GM04503 (cell line): ENCODE data around the gene NCAM1.

Source experiments
- DNase-seq: peaks from one replicate; pipeline ENCODE4 v3.0.0-alpha.2; 2012; ENCODE audit warnings: low read depth

Gene NCAM1

DNA sequence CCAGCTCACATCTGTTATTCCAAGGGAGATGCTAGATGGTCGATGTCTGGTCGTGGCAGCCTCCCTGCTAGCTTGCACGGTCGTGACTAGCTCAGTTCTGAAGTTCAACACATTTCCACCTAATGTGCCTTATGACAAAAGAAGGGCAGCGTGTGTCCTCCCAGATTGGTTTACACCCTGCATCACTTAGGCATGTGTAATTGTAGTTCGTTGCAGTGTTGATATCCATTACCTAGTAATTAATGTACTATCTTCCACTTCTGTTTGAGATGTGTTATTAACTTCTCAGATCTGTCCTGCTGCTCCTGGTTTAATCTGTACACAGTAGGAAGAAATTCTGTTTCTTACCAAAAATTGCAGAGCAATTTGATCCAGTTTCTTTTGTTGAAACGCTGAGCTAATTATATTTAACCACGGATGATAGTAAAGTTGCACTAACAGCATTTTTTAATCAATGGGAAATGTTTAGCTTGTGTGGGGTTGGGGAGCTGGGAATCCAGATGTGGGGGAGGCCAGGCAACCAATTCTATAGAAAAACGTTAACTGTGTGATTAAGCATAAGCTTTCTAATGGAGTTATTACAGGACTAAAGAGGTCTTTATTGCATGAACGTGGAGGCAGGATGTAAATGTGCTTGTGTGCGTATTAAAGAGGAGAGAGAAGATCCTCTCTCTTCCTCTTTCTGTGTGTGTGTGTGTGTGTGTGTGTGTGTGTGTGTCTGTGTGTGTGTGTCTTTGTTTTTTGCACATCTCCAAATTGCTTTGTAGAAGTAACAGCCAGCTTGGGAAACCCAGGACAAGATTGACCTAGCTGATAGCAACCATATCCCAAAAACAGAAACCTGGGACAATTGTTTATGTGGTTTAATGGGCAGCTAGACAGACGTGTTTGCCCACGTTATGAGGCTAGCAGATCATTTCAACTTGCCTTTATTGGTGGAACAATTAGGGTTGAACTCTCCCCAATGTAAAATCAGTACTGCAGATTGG lies 207.4 kb downstream of the NCAM1 start:
- DNase-seq, result no peak

DNA sequence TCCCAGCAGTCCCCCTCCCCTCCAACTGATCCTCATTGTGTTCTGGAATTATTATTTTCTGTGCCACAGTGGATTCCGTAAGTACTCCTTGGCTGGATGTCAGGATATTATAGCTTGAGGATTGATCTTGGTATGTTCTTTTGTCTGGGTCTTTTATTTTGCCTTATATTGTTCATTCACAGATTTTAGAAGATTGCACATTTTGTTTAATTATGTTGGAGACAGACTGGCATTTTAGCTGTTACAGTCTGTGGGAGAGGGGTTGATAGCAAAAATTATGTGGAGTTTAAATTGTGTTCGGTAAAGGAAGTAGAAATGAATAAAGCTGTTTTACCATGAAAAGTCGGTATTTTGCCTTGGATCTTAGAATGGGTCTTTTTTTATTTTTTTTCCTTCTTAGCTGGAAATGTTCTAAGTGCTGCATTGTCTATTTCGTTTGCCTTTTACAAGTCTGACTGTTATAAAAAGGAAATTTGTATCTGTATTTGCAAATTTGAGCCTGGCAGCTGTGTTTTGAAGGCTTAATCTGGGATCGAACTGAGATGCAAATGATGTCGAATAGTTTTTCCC lies 211.2 kb downstream of the NCAM1 start:
- DNase-seq, result no peak

DNA sequence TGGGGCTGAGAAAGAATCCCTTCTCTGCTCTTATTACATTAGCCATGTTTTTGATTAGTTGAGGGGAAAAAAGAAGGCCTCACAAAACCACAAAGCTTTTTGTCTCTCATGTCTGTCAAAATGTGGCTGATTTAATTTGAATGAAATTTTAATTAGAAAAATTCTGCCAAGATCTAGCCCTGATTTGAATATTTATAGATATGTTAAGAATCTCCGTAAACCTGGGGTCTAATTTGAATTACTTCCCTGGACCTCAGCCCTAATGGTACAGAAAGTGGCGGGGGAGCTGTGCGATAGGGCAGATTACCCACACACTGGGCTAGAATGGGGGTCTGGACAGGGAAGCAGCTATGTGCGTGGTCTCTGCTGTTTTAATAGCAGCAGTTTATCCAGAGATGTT lies 211.9 kb downstream of the NCAM1 start:
- no peak for DNase-seq

DNA sequence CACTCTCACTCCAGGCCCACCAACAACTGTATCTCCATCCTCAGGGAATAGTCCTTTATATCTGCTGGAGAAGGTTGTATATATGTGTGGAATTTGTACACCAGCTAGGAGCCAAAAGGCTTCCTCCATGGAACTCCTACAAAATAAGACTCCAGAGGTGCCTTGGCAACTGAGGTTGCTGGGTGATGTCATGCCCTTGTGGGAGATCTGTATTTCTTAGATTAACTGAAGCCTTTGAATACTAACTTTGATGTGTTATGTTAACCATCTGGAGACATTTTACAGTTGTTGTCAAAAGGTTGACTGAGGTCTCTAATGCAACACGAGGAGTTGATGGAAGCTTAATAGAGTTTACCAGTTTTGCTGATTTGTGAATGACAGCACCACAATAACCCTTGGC lies 213.7 kb downstream of the NCAM1 start:
- no peak for DNase-seq

DNA sequence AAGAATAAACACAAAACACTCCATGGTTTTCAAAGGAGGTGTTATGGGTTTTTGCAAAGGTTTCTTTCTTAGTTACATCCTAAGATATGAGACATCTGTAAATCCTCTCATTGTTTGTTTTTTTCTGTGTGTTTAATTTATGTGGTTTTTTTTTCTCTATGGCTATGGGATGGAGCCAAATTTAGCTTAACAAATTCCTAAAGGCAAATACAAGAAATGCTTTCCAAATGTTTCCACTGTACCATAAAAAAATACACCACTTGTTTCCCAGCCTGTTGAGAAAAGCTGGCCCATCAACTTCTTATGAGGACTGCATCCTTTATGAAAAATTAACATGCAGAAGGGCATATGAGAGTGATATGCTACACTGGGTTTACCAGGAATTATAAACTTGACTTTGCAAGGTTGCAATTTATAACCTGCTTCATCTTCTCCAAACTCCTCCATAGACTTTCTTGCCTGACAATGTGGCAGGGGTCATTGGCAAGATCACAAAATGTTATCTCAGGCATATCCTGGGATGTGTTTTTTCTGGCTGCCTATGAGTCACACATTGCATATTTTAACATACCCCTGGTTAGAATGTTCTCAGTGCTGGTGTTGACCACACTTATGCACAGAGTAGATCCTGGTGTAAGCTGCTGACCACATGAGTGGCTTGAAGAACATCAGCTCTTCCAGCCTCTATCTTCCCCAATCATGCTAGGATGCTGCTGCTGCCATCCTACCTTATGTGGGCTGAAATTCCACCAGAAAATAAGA lies 215.6 kb downstream of the NCAM1 start:
- no peak for DNase-seq

DNA sequence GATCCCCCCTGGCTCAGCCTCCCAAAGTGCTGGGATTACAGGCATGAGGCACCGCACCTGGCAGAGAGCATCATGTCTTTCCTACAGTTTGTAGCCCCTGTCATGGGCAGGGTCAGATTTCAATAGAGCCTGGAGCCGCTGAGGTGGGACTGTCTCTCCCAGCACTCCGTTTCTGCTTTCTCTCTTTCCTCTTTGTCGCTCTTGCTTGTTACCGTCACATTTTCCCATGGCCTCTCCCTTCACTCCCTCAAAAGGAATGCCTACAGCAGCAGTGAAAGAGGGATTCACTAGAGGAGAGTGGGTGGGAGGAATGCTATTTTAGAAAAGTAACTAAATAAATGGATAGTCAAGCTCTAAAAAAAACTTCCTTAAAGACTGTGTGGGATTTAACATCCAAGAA lies 216.5 kb downstream of the NCAM1 start:
- no peak for DNase-seq

DNA sequence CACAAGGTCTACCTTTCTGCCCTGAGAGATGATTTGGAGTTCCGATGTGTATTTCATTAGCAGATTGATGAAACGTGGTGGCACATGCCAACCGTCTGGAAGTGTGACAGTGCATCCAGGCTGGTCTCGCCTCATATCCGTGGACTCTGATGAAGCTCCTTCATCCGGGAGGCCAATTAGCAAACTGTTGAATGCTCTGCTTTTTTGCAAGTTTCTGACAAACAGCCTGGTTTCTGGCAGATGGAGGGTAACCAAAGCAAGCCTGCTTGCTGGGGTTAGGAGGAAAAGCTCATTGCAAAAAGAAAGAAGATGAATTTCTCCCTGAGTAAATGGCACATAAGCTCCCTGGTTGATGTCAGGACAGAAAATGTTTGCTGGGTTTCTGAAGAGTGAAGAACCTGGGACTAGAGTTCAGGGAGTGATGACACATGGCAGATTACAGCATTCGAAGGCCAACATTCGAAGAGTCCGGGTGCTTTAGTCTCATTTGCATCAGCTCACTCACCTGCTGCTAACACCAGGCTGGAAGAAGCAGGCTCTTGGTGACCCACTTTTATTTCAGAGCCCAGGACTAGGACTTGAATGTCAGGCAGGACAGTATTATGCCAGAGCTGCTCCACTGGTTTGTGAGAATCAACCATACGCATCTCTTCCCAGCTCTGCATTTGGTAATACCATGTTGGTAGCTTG lies 217.3 kb downstream of the NCAM1 start:
- no peak for DNase-seq

DNA sequence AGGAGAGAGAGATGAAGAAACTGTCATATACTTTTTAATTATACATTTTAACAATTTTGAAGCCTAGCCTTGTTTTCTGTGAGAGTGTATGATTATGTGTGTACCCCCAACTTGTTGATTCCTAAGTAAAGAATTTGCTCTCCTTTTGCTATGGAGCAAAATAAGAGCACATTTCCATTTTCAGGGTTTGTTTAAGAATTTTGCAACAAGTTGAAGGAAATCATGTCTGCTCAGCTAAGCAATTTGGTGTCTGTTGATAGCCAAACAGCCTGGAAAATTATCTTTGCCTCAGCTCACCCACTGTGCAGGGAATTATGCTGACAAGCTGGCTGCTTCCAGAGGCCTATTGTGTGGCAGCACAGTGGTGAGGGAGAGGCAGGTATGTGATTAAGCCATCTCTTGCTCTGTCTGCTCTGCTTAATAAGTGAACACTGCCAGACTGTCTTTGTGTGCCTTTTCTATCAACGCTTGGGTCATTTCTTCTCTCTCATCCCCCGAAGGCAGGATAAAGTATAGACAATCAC lies 218.0 kb downstream of the NCAM1 start:
- no peak for DNase-seq

DNA sequence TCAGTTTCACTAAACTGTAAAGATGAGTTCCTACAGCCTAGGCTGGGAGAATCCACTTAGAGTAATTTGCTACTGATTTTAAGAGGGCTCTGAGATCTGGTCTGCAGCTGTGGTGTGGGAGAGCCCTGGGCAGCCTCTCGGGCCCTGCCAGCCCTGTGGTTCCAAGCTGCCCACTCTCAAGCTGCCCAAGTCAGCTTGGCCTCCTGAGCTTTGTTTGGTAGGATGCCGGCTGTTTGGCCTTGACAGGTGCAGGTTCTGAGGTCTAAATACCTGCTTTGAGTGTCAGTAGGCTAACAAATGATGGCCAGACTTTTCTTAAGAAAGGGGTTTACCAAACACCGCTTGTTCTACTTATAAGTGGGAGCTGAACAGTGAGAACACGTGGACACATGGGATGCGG lies 219.9 kb downstream of the NCAM1 start:
- no peak for DNase-seq

DNA sequence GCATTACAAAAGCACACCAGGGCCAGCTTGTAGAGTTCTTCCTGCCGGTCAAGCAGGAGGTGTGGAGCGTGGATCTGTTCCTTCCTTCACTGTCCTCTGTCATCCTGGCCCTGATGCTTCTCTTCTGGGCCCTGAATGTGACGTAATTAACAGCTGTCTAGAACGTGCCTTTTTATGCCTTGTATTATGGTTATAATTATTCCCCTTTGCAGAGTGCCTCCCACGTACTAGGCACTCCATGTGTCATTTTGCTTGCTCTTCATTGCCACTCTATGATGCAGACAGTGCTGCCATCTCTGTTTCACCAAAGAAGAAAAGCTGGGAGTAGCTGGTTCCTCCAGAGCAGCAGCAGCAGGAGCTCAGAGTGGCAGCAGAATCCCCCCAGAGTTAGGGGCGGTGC lies 221.1 kb downstream of the NCAM1 start:
- no peak for DNase-seq

DNA sequence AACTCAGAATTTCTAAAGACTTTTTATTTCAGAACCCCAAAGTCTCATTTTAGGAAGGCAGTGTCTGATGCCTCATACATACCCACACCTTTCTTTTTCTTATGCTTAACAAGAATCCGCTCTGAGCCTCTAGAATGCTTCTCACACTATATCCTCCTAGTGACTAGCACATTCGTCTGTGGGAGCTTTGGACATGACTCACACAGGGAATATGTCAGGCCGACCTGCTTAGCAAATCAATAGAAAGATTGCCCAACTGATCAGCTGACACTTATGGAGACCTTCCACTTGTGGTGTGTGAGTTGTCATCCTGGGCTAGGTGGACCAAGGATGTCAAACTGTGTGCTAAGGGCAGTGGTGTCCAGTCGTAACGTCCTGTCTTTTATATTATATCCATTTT lies 223.3 kb downstream of the NCAM1 start:
- DNase-seq, result peak; percentile 90

DNA sequence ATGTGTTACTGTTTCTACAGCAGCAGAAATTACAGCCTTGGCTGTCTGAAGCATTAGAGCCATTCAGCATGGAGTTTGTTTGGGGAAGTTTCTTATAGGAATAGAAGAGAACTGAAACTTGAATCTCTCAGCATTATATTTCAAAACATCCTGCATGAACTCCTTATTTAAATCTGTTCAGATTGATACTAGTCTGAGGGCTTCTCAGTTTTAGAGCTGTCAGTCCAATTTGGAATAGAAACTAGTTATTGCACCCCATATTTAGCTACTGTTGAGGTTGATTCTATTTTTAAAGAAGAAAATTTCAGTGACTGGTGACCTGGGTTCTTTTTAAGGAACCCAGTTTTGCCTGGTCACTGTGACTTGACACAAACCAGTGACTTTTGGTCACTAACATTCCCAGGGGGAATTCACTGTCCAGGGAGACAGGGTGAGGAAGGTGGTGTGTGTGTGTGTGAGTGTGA lies 227.2 kb downstream of the NCAM1 start:
- DNase-seq, result no peak

DNA sequence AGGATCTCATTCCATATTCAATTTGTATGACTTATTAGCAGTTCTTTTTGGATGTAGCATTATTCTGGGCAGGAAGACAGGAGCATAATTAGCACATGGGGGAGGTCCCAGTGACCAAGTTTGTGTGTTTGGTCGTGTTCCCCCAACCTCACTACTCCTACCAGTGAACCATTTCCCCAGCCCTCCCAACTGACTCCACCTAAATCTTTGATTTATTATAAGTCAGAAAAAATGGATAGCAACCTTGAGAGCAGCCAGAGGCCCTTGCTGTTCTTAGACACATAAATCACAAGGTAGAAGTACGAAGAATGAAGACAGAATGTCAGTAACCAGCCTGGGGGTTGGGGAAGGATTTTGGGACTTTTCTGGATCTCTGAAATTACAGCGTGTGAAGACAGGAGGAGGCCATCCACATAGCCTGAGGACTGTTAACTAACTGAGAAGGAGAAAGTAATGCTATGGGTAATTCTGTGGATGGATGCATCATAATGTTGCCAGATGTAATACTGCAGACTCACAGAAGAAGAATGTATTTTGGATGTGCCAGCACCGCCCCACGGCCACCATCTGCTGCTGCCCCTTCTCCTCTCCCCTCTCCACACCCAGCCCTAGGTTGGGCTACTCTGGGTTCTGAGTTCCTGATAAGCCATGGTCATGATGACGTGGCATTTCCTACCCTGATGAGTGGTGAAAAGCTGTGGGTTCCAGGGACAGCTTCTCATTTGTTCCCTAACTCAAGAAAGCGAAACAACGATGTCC lies 228.9 kb downstream of the NCAM1 start:
- peak; percentile 91 for DNase-seq

DNA sequence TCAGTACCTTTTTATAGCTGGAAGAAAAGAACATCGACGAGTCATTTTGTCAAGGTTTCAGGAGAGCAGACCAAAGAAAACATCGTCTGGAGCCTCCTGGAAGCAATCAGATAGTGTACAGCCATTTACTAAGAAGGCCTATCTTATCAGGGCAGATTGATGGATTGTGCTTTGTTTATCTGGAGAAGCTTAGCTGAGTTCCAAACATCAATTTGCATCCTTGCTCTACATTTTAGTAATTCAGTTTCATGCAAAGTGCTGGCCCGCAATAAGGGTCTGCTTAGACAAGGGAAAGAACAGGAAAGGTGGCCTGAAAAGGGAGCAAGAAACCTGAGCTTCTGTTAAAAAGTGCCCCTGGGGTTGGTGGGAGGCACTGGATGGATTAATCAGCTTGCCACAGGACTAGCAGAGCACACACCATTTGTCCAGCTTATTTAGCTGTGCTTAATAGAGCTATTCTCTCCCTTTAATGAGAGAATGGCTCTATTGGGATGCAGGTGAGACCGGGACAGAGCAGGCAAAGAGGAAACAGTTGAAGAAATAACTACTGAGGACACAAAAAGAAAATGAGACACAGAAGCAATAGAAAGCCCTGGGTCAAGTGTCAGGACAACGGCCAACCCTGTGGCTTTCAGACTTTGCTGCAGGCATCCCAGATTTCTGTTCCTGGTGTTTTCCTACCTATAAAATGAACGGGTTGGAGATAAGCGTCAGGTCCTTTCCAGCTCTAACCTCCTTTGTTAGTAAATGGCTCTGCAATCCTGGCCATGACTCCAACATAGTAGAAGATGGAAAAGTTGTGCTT lies 231.1 kb downstream of the NCAM1 start:
- no peak for DNase-seq

DNA sequence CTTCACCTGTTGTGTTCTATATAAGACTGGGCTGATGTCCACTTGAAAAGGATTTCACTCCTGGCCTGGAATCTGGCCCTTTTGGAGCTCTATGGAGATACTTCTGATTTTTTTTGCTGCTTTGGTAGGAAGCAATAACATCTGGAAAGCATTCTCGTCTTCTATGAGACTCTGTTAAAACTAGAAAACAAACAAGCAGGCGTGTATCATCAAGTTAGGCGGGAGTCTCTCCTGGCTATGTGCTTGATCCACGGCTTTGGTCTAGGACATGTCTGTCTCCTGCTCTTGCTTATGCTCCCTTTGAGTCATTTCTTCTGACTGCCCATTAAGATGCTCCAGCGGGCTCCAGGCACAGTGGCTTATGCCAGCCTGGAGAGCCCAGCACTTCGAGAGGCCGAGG lies 231.8 kb downstream of the NCAM1 start:
- peak; percentile 51 for DNase-seq

DNA sequence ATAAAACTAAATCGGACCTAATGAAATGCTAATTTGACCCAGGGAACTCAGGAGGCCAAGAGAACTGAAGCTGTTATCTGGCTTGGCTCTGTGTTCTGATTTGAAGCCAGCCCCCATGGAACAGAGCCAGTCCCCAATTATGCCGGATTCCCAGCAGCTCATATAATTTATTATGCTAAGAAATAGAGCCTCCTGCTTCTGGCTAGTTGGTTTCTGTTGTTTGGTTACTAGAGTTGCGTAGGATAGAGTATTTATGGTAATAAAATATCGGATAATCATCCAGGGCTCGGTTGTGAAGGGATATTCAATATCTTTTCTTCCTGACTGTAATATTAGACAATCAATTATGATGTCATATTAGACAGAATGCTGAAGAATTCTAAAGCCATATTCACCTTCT lies 232.7 kb downstream of the NCAM1 start:
- no peak for DNase-seq

DNA sequence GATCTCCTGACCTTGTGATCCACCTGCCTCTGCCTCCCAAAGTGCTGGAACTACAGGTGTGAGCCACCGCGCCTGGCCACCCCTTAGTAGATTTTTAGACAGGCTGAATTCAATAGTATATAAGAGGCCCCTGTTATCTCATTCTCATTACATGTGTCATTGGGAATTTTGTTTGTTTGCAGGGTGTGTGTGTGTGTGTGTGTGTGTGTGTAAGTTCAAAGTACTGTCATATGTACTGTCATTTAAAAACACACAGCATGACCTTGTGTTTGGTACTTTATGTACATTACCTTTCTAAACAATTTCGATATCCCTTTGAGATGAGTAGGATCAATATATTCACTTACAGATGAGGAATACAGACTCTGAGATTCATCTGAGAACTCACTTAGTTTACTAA lies 234.5 kb downstream of the NCAM1 start:
- DNase-seq, result no peak

DNA sequence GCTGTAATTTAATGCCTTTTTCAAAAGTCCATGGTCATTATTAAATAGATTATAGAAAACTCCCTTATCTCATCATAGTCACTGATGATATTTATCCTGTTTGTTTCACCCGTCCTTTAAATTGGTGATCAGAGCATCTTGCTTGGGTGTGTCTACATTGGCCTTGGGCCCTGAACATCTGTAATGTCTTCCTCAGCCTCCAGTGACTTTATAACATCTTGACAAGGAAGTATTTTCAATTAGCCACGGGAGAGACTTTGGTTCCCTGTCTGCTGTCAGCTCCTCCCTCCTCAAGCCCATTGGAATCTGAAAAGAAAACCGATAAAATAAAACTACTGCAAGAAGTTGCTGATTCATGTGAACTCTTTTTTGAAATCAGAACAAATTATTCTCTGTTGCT lies 236.2 kb downstream of the NCAM1 start:
- DNase-seq, result no peak

DNA sequence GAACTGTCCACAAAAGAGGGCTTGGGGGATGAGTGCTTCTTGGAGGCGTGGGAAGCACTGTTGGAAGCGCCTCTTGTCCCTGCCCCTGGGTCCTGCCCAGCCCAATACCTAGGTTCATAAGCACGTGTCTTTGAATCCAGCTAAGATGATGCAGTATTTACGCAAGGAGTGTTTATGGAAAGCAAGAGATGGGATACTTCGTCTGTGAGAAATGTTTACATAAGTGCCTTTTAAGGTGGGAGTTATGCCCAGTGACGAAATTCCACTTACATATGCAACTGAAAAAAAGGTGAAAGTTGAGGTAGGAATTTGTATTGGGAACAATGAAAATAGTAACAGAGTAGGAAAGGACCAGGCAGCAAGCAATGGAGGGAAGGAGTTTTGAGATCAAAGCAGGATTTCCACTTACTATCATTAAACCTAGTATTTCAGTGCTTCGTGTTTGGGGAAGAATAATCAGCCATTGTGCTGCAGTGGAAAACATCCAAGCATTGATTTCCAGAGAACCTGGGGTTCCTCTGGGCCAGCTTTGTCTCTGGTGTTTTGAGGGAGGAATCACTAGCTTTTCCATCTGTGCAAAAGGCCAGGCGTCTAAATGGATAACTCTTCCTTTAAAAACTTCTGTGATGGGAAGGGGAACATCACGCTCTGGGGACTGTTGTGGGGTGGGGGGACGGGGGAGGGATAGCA lies 237.9 kb downstream of the NCAM1 start:
- no peak for DNase-seq

DNA sequence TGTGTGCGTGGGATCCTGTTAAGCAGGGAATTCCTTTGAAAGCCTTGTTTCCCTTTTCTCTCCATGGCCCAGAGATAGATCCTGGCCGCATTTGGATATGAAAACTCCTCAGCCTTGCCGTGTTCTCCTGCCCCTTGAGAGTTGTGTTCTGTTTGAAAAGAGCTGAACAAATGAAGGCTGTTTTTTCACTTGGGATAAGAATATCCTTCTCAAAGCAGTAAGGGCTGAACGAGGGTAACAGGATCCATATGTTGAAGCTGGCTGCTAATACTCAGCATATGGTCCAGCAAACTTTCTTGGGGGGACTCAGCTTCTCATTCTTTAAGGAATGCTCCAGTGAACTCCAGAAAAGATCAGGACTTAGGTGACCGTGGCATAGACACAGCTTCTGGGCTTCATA lies 238.6 kb downstream of the NCAM1 start:
- no peak for DNase-seq
